Fibroblast of lung (primary cell): ENCODE data around the gene EFCAB12.

Experiments used
- CTCF ChIP-seq, 2 donors: IDR thresholded peaks in 1 of 2; conservative IDR thresholded peaks in 1 of 2; 1 replicate in 1 of 2; 2 replicates in 1 of 2; pipeline ENCODE4 v1.5.1; 2011 to 2012; ENCODE audit warnings: low read length in 2 of 2, control low read depth in 1 of 2, inconsistent platforms in 1 of 2, low read depth in 1 of 2, mild to moderate bottlenecking in 1 of 2
- EZH2 ChIP-seq: IDR thresholded peaks from 2 replicates; pipeline ENCODE4 v1.5.1; 2012; ENCODE audit warnings: low read length, control low read depth, mild to moderate bottlenecking; ENCODE audit errors: missing control alignments

GRCh38 chr3:129476586-129476985, 48.1 kb upstream of the EFCAB12 start:
- TF ChIP-seq EZH2: no peak
- TF ChIP-seq CTCF (conservative IDR thresholded peaks at IDR 0.05 in 1 of 2, IDR thresholded peaks at IDR 0.05 in 1 of 2; ENCODE audit: low read depth in 1 of 2, low read length in 2 of 2): no peak
